GM23248 (cell line): ENCODE results near the gene ADAM19. TPM values are rescaled to one million over a fixed set of nuclear protein-coding genes. Genes with fewer than 3 reads are reported as not detected.

Experiments
- DNase-seq: peaks from one replicate; pipeline ENCODE4 v3.0.0-alpha.2; 2015
- H2AFZ ChIP-seq: fragments of 200-600 bp; sonication (generic); 2 replicates; pipeline ENCODE4 v1.6.1; 2016; ENCODE audit warnings: antibody characterized with exemption
- H3F3A ChIP-seq: fragments of 200-600 bp; sonication (generic); 2 replicates; pipeline ENCODE4 v1.6.1; 2016; ENCODE audit warnings: mild to moderate bottlenecking, antibody characterized with exemption, mixed run types; ENCODE audit not compliant: insufficient read depth
- H3K27ac ChIP-seq: fragments of 200-600 bp; sonication (generic); 2 replicates; pipeline ENCODE4 v1.5.1; 2016; ENCODE audit warnings: mild to moderate bottlenecking
- H3K27me3 ChIP-seq: fragments of 200-600 bp; sonication (generic); replicated peaks from 2 replicates; pipeline ENCODE4 v1.6.1; 2016; ENCODE audit warnings: mild to moderate bottlenecking; ENCODE audit not compliant: insufficient read depth
- H3K36me3 ChIP-seq: fragments of 200-600 bp; sonication (generic); 2 replicates; pipeline ENCODE4 v1.6.1; 2016; ENCODE audit warnings: low read depth, mild to moderate bottlenecking
- H3K4me1 ChIP-seq: fragments of 200-600 bp; sonication (generic); 2 replicates; pipeline ENCODE4 v1.6.1; 2016; ENCODE audit warnings: mild to moderate bottlenecking; ENCODE audit not compliant: insufficient read depth
- H3K4me2 ChIP-seq: fragments of 200-600 bp; sonication (generic); one replicate; pipeline ENCODE4 v1.6.1; 2016; ENCODE audit warnings: mild to moderate bottlenecking; ENCODE audit not compliant: unreplicated experiment
- H3K4me3 ChIP-seq: fragments of 200-600 bp; sonication (generic); 2 replicates; pipeline ENCODE4 v1.5.1; 2016; ENCODE audit warnings: mild to moderate bottlenecking
- H3K79me2 ChIP-seq: fragments of 200-600 bp; sonication (generic); 2 replicates; pipeline ENCODE4 v1.6.1; 2016; ENCODE audit warnings: mild to moderate bottlenecking; ENCODE audit not compliant: insufficient read depth
- H3K9ac ChIP-seq: fragments of 200-600 bp; sonication (generic); 2 replicates; pipeline ENCODE4 v1.6.1; 2016; ENCODE audit warnings: mild to moderate bottlenecking
- H3K9me2 ChIP-seq: fragments of 200-600 bp; sonication (generic); 2 replicates; pipeline ENCODE4 v1.6.1; 2016; ENCODE audit warnings: mixed run types, mild to moderate bottlenecking, moderate library complexity; ENCODE audit not compliant: insufficient read depth
- H3K9me3 ChIP-seq: fragments of 200-600 bp; sonication (generic); one replicate; pipeline ENCODE4 v1.6.1; 2017; ENCODE audit warnings: low read depth
- H4K20me1 ChIP-seq: fragments of 200-600 bp; sonication (generic); 2 replicates; pipeline ENCODE4 v1.6.0; 2016; ENCODE audit not compliant: insufficient read depth
- EZH2 ChIP-seq: fragments of 200-600 bp; sonication (generic); IDR thresholded peaks from 2 replicates; pipeline ENCODE4 v1.6.1; 2018; ENCODE audit warnings: antibody characterized with exemption, mild to moderate bottlenecking; ENCODE audit not compliant: insufficient read depth, poor library complexity, severe bottlenecking
- EZH2phosphoT487 ChIP-seq: fragments of 200-600 bp; sonication (generic); IDR thresholded peaks from 2 replicates; pipeline ENCODE4 v1.6.1; 2018; ENCODE audit warnings: antibody characterized with exemption, moderate library complexity, mild to moderate bottlenecking, low read depth; ENCODE audit not compliant: insufficient read depth
- WGBS, 2 experiments: methylation state at CpG; one replicate each; pipeline ENCODE4 v1.1.6; 2015 to 2017; ENCODE audit warnings: low lambda C conversion rate in 2 of 2, low coverage in 1 of 2; ENCODE audit errors: missing lambda C conversion rate in 2 of 2; 5-methylcytosine and 5-hydroxymethylcytosine counted together
- in situ Hi-C: fragments of 300-500 bp; cut with MboI; formaldehyde crosslinking; loops from 2 replicates; pipeline ENCODE4 v1.15.0; 2020
- polyA plus RNA-seq: library from polyadenylated mRNA; unstranded; fragments of >200 nt; fragmentation: Nextera tagmentation; extraction: Ambion mirVana; gene quantifications from 2 replicates; pipeline ENCODE4 v1.2.1, GENCODE V29; 2016
- total RNA-seq: library from RNA; depleted of rRNA; stranded (reverse); fragments of >200 nt; shearing (Covaris generic); gene quantifications from 2 replicates; pipeline ENCODE4 v1.2.3, GENCODE V29; 2014

ADAM19 gene
- total and polyA plus RNA-seq, 2 experiments from 2014 or later, result 18.1 to 20.5 TPM

DNA sequence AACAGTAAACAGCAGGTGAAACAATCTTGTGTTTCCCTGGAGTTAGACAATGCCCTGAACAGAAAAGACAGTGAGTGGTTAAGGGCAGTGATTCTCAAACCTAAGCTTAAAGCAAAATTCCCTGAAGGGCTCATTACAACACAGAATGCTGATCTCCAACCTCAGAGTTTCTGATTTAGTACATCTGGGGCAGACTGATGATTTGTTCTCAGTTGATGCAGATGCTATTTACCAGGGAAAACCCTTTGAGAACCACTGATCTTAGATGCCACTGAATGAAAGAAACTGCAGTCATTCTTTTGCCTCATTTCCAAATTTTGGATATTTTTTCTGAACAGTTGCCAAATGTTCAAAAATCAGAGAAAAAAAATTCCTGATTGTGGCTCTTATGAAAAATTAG, 18.7 kb upstream of the ADAM19 start:
- no peak for DNase-seq
- in situ Hi-C loops, result no loop called here
- Histone ChIP-seq H3K4me1 (no peaks in the 10 kb centered on the region), H3K27ac (no peak overlapping the region), H4K20me1 (no peaks in the 10 kb centered on the region), H3K9me2 (no peaks in the 10 kb centered on the region), H3K4me2 (no peak overlapping the region), H3F3A (no peaks in the 10 kb centered on the region), H3K4me3 (no peak overlapping the region), H2AFZ (no peak overlapping the region), H3K9me3 (no peaks in the 10 kb centered on the region), H3K36me3 (no peaks in the 10 kb centered on the region), H3K9ac (no peak overlapping the region), H3K27me3 (no peaks in the 10 kb centered on the region), H3K79me2 (no peaks in the 10 kb centered on the region)
- TF ChIP-seq EZH2 (no peak), EZH2phosphoT487 (no peak)

DNA sequence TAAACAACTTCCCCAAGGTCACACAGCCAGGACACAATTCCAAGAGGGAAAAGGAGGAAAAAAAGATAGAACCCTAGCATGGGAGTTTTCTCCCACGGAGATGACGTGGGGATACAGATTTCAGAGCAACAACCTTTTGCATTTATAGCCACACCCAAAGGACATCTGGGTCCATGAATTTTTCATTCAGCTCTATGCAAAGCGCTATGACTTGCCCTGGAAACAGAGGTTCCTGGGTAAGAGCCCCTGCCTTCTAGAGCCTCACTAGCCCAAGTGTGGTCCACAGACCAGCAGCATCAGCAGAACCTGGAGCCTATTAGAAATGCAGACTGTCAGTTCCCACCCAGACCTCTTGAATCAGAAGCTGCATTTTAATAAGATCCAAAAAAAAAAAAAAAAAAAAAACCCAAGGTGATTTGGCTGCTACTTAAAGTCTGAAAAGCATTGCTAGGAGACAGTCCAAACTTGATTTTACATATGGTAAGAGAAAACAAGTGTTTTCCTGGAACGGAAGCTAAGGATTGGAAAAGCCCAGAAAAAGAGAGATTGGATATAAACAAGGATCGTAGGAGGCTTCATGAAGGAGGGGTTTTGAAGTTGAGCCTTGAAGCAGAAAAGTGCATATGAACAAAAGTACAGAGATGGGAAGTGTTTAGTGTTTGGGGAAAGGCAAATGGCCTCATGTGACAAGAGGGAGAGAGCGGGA, 17.6 kb upstream of the ADAM19 start:
- H3K9ac ChIP-seq, result no peak overlapping the region
- H3K9me3 ChIP-seq, result no peaks in the 10 kb centered on the region
- no peaks in the 10 kb centered on the region for H4K20me1 ChIP-seq
- no peaks in the 10 kb centered on the region for H3K36me3 ChIP-seq
- in situ Hi-C loops, result no loop called here
- H2AFZ ChIP-seq, result no peak overlapping the region
- H3F3A ChIP-seq, result no peaks in the 10 kb centered on the region
- H3K4me1 ChIP-seq, result no peaks in the 10 kb centered on the region
- TF ChIP-seq EZH2phosphoT487 (no peak), EZH2 (no peak)
- H3K79me2 ChIP-seq, result no peaks in the 10 kb centered on the region
- no peak overlapping the region for H3K27ac ChIP-seq
- no peak for DNase-seq
- H3K27me3 ChIP-seq, result no peaks in the 10 kb centered on the region
- WGBS, 2 experiments, result 82 to 85% methylated on average over 6 of the region's 6 CpGs
- H3K4me3 ChIP-seq, result no peak overlapping the region
- H3K4me2 ChIP-seq, result no peak overlapping the region
- H3K9me2 ChIP-seq, result no peaks in the 10 kb centered on the region

DNA sequence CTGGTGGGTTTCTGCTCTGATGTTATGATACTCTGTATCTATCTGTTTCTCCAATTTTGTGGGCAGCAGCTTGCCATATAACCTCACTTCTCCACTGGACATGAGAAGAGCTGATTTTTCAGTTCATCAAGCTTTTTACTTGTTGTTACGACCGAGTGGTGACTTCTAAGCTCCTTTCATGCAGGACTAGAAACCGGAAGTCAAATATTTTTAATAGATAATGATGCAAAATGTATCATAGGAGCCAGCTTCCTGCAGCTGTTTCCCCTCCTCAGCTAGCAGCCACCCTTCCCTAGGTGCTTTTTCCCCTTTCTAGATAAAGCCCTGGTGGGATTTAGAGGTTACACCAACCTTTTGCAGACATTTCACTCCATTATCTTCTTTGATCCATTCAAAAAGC, 17.0 kb upstream of the ADAM19 start:
- Histone ChIP-seq H3K27ac (no peak overlapping the region), H3K4me3 (no peak overlapping the region), H3K36me3 (no peaks in the 10 kb centered on the region), H3K4me2 (no peak overlapping the region), H3K4me1 (no peaks in the 10 kb centered on the region), H2AFZ (no peak overlapping the region), H4K20me1 (no peaks in the 10 kb centered on the region), H3K9me2 (no peaks in the 10 kb centered on the region), H3K27me3 (no peaks in the 10 kb centered on the region), H3K79me2 (no peaks in the 10 kb centered on the region), H3K9me3 (no peaks in the 10 kb centered on the region), H3K9ac (no peak overlapping the region), H3F3A (no peaks in the 10 kb centered on the region)
- 89% methylated on average over 3 of the region's 3 CpGs for WGBS, 2 experiments
- in situ Hi-C loops, result no loop called here
- TF ChIP-seq EZH2 (no peak), EZH2phosphoT487 (no peak)
- DNase-seq, result no peak

DNA sequence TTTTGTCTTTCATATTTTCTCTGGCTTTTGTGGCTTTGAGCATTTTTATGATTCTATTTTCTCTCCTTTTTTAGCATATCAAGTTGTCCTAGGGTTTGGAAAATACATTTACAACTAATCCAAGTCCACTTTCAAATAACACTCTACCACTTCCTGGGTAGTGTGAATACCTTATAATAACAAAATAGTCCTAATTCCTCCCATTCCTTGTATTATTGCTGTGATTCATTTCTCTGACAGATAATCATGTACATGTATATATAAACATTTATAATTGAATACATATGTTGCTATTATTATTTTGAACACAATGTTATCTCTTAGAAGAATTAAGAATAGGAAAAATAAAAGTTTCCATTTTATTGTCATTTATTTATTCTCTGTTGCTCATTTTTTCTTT, 14.9 kb upstream of the ADAM19 start:
- no peak for DNase-seq
- Histone ChIP-seq H3K79me2 (no peaks in the 10 kb centered on the region), H3K27ac (no peak overlapping the region), H3K4me2 (no peak overlapping the region), H3K9ac (no peak overlapping the region), H4K20me1 (no peaks in the 10 kb centered on the region), H3K4me3 (no peak overlapping the region), H3K4me1 (no peaks in the 10 kb centered on the region), H3F3A (no peaks in the 10 kb centered on the region), H3K36me3 (no peaks in the 10 kb centered on the region), H3K9me3 (no peaks in the 10 kb centered on the region), H2AFZ (no peak overlapping the region), H3K27me3 (no peaks in the 10 kb centered on the region), H3K9me2 (no peaks in the 10 kb centered on the region)
- no peak for TF ChIP-seq EZH2phosphoT487
- no peak for TF ChIP-seq EZH2
- in situ Hi-C loops, result no loop called here

DNA sequence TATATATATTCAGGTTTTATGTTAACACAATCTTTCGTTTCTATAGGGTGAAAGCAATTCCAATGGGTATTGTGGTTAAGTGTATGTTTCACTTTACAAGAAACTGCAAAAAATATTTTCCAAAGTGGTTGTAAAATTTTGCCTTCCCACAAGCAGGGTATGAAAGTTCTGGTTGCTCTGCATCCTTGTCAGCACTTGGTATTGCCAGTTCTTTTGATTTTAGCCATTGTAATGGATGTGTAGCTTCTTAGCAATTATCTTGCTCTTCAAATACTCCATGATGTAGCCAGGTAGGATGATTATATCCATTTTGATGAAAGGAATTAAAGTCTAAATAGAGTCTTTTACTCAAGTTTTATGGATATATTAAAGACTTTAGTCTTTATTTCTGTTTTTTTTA, 9.1 kb upstream of the ADAM19 start:
- Histone ChIP-seq H3K36me3 (no peaks in the 10 kb centered on the region), H3K79me2 (no peaks in the 10 kb centered on the region), H3K27ac (no peak overlapping the region), H3K9ac (no peak overlapping the region), H3K4me1 (no peaks in the 10 kb centered on the region), H2AFZ (no peak overlapping the region), H3K9me2 (no peaks in the 10 kb centered on the region), H4K20me1 (no peaks in the 10 kb centered on the region), H3F3A (no peaks in the 10 kb centered on the region), H3K27me3 (no peaks in the 10 kb centered on the region), H3K4me2 (no peak overlapping the region), H3K9me3 (no peaks in the 10 kb centered on the region), H3K4me3 (no peak overlapping the region)
- TF ChIP-seq EZH2phosphoT487 (no peak), EZH2 (no peak)
- 47 to 58% methylated on average over 1 of the region's 1 CpG for WGBS, 2 experiments
- in situ Hi-C loops, result no loop called here
- no peak for DNase-seq
